A549 (cell line): ENCODE results near the gene KRTAP12-2.

Source experiments
- CTCF ChIP-seq: fragments of >200 bp; sonication (Bioruptor Twin); formaldehyde crosslinking; IDR thresholded peaks from 3 replicates; pipeline ENCODE4 v1.5.1; 2016
- ESRRA ChIP-seq: fragments of 150-350 bp; IDR thresholded peaks from 2 replicates; pipeline ENCODE4 v1.6.1; 2014; ENCODE audit warnings: mild to moderate bottlenecking, low read length, borderline replicate concordance
- FOSL2 ChIP-seq, 2 experiments: fragments of 450-650 bp in 1 of 2; fragments of >200 bp in 1 of 2; sonication (Bioruptor Twin) in 1 of 2; formaldehyde crosslinking; IDR thresholded peaks; 2 replicates each; pipeline versions ENCODE4 v1.5.0 to v1.6.1; 2016 to 2020; ENCODE audit warnings: mild to moderate bottlenecking in 1 of 2, moderate library complexity in 1 of 2
- GATA3 ChIP-seq: IDR thresholded peaks from 2 replicates; pipeline ENCODE4 v1.6.1; 2012; ENCODE audit warnings: borderline replicate concordance

GRCh38 chr21:44656868-44657267 lies 9.9 kb downstream of the KRTAP12-2 start:
- TF ChIP-seq ESRRA (no peak), CTCF (no peak), GATA3 (no peak), FOSL2 (IDR thresholded peaks at IDR 0.05) (no peak), FOSL2 (CRISPR knock-in tag; IDR thresholded peaks at IDR 0.05) (no peak)
